ENCODE results near the gene UBFD1.

DNA sequence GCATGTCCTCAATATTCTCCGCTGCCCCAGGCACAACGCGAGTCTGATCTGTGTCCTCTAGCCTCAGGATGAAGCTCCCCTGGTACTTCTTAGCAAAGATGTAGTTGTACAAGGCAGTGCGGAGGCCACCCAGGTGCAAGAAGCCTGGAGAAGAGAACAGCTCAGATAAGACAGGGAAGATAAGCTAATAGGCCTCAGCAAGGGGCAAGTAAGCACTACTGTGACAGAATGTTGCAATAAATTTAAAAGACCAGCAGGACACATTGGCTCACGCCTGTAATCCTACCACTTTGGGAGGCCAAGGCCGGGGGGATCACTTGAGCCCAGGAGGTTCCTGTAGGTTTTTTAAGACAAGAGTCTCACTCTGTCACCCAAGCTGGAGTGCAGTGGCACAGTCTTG is 5.4 kb upstream of the UBFD1 start:
- TF ChIP-seq, protein P1, sequence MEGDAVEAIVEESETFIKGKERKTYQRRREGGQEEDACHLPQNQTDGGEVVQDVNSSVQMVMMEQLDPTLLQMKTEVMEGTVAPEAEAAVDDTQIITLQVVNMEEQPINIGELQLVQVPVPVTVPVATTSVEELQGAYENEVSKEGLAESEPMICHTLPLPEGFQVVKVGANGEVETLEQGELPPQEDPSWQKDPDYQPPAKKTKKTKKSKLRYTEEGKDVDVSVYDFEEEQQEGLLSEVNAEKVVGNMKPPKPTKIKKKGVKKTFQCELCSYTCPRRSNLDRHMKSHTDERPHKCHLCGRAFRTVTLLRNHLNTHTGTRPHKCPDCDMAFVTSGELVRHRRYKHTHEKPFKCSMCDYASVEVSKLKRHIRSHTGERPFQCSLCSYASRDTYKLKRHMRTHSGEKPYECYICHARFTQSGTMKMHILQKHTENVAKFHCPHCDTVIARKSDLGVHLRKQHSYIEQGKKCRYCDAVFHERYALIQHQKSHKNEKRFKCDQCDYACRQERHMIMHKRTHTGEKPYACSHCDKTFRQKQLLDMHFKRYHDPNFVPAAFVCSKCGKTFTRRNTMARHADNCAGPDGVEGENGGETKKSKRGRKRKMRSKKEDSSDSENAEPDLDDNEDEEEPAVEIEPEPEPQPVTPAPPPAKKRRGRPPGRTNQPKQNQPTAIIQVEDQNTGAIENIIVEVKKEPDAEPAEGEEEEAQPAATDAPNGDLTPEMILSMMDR (IDR thresholded peaks at IDR 0.05), result no peak
- no peak for TF ChIP-seq POLR2A (IDR thresholded peaks at IDR 0.05)
